K562 (cell line): Measurements from ENCODE around the gene CDKN2AIP. TPM values are rescaled to one million over a fixed set of nuclear protein-coding genes. Genes with fewer than 3 reads are reported as not detected.

Experiments
- FIP1L1 ChIP-seq: fragments of 200-400 bp; formaldehyde crosslinking; IDR thresholded peaks from 2 replicates; pipeline ENCODE4 v1.6.1; 2018; ENCODE audit warnings: mild to moderate bottlenecking, low read depth, low read length; ENCODE audit not compliant: poor library complexity, severe bottlenecking
- FOSL1 ChIP-seq: fragments of 200-800 bp; sonication (Bioruptor generic); conservative IDR thresholded peaks from 2 replicates; pipeline ENCODE4 v1.6.1; 2016; ENCODE audit warnings: missing genetic modification characterization, missing compliant biosample characterization
- FOXK2 ChIP-seq, 2 experiments: fragments of 450-650 bp; IDR thresholded peaks in 1 of 2; conservative IDR thresholded peaks in 1 of 2; 2 replicates each; pipeline ENCODE4 v1.6.1; 2016; ENCODE audit warnings: low read depth in 2 of 2, mild to moderate bottlenecking in 1 of 2
- polyA plus RNA-seq, 8 experiments: library from polyadenylated mRNA; depleted of rRNA in 4 of 8; stranded (reverse) in 5 of 8; unstranded in 3 of 8; fragments of >200 nt; fragmentation: Nextera tagmentation in 2 of 8; fragmentation: Illumina TruSeq in 1 of 8; extraction: Ambion mirVana in 2 of 8; extraction: Trizol in 1 of 8; gene quantifications; 2 replicates each; pipeline versions ENCODE4 v1.2.1 to v1.2.3, GENCODE V29; 2011 to 2014; ENCODE audit warnings: inconsistent platforms in 1 of 8, missing spikeins in 1 of 8
- total RNA-seq, 7 experiments: library from RNA; depleted of rRNA in 6 of 7; stranded (reverse); fragments of >200 nt in 6 of 7; fragmentation: Illumina TruSeq in 2 of 7; extraction: Trizol in 2 of 7; gene quantifications; 2 replicates each; pipeline versions ENCODE4 v1.2.1 to v1.2.3, GENCODE V29; 2011 to 2021; ENCODE audit warnings: low replicate concordance in 1 of 7
- TF ChIP-seq, protein P1 (sequence below), 2 experiments: fragments of 450-650 bp; formaldehyde crosslinking in 1 of 2; IDR thresholded peaks; 2 replicates each; pipeline versions ENCODE4 v1.4.0 to v1.6.1; 2014 to 2020; ENCODE audit warnings: mild to moderate bottlenecking in 2 of 2, borderline replicate concordance in 1 of 2, low read depth in 1 of 2

CDKN2AIP gene
- total and polyA plus RNA-seq, 9 of the 15 experiments (the other 6 are each of a cell fraction or from before 2014, with no cell fraction given): 5.9 to 22.0 (median 19.7) TPM

DNA sequence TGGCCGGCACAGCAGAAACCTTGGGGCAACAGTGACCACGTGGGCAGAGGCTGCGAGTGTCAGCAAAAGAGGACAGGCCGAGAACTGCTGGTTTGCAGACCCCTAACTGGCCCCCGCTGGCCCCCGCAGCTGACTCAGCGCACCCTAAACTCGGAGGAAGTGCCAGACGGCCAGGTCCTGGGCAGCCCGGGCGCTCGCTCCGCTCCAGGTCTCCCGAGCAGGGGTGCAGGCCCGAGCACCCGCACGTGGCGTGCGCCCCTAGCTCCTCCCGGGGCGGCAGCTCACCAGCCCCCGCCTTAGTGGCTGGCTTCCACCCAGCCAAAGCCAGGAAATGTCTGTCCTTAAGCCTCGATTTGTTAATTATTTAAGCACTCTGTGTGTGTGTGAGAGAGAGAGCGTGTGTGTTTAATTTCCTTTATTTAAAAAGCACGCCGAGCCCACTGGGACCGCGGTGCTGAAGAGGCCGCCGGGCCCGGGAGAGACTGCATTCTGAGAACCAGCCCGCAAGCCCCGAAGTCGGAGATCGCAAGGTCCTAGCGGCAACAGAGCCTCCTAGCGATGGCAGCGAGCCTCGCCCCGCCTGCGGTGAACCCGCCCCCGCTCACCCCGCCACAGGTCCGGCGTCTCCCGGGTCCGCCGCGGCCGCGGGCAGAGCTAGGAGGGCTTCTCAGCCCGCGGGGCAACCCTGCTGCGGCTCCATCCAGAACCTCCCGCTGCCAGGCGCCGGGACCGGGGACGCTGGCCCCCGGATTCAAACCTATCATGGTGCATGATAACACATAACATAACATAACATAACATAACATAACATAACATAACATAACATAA lies 45.9 kb upstream of the CDKN2AIP start (continued):
- TF ChIP-seq, protein P1, sequence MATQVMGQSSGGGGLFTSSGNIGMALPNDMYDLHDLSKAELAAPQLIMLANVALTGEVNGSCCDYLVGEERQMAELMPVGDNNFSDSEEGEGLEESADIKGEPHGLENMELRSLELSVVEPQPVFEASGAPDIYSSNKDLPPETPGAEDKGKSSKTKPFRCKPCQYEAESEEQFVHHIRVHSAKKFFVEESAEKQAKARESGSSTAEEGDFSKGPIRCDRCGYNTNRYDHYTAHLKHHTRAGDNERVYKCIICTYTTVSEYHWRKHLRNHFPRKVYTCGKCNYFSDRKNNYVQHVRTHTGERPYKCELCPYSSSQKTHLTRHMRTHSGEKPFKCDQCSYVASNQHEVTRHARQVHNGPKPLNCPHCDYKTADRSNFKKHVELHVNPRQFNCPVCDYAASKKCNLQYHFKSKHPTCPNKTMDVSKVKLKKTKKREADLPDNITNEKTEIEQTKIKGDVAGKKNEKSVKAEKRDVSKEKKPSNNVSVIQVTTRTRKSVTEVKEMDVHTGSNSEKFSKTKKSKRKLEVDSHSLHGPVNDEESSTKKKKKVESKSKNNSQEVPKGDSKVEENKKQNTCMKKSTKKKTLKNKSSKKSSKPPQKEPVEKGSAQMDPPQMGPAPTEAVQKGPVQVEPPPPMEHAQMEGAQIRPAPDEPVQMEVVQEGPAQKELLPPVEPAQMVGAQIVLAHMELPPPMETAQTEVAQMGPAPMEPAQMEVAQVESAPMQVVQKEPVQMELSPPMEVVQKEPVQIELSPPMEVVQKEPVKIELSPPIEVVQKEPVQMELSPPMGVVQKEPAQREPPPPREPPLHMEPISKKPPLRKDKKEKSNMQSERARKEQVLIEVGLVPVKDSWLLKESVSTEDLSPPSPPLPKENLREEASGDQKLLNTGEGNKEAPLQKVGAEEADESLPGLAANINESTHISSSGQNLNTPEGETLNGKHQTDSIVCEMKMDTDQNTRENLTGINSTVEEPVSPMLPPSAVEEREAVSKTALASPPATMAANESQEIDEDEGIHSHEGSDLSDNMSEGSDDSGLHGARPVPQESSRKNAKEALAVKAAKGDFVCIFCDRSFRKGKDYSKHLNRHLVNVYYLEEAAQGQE (IDR thresholded peaks at IDR 0.05; ENCODE audit: borderline replicate concordance): peak; percentile 20
- TF ChIP-seq, protein P1 (CRISPR knock-in tag; IDR thresholded peaks at IDR 0.05; ENCODE audit: low read depth): no peak
- TF ChIP-seq FIP1L1: peak; percentile 56
- TF ChIP-seq FOSL1 (tag): peak; percentile 30; the same call in 1 of the 2 replicates
- no peak for TF ChIP-seq FOXK2 (conservative IDR thresholded peaks at IDR 0.05 in 1 of 2, IDR thresholded peaks at IDR 0.05 in 1 of 2; ENCODE audit: low read depth in 2 of 2)
